Activated CD4-positive, alpha-beta memory T cell treated with anti-CD3 and anti-CD28 coated beads for 36 hours (primary cell): ENCODE results near the gene TPCN1. TPM values are rescaled to one million over a fixed set of nuclear protein-coding genes. Genes with fewer than 3 reads are reported as not detected.

Source experiments
- CTCF ChIA-PET: fragments of 350-600 bp; sonication (Branson Sonifier 250); formaldehyde crosslinking; loops from one replicate; lab custom pipeline; 2021; ENCODE audit warnings: antibody characterized with exemption, inconsistent platforms; lab: Charles Lee
- POLR2A ChIA-PET: fragments of 350-600 bp; sonication (Branson Sonifier 250); formaldehyde crosslinking; loops from one replicate; lab custom pipeline; 2021; ENCODE audit warnings: antibody characterized with exemption; lab: Charles Lee
- DNase-seq: peaks from one replicate; pipeline ENCODE4 v3.0.0-alpha.2; 2020
- H3K27ac Mint-ChIP-seq: one replicate; pipeline ENCODE4 v1.8.0; 2021; ENCODE audit warnings: mixed read lengths
- H3K27me3 Mint-ChIP-seq: one replicate; pipeline ENCODE4 v1.8.0; 2021; ENCODE audit warnings: mixed read lengths
- H3K36me3 Mint-ChIP-seq: one replicate; pipeline ENCODE4 v1.8.0; 2021; ENCODE audit warnings: mixed read lengths
- H3K4me1 Mint-ChIP-seq: one replicate; pipeline ENCODE4 v1.8.0; 2021; ENCODE audit warnings: low read depth, mixed read lengths
- H3K4me3 Mint-ChIP-seq: one replicate; pipeline ENCODE4 v1.8.0; 2021; ENCODE audit warnings: mild to moderate bottlenecking, mixed read lengths
- H3K9me3 Mint-ChIP-seq: one replicate; pipeline ENCODE4 v1.8.0; 2021; ENCODE audit warnings: mixed read lengths
- intact Hi-C: fragments of 100-400 bp; cut with micrococcal nuclease; formaldehyde crosslinking; loops from one replicate; pipeline ENCODE4 v1.15.1; 2023
- total RNA-seq, 2 experiments: library from RNA; stranded (reverse); gene quantifications; one replicate each; pipeline ENCODE4 v1.2.3, GENCODE V29; 2021

TPCN1 gene
- total RNA-seq, 2 experiments from 2014 or later, result 44.0 to 51.6 TPM

GRCh38 chr12:113226696-113227568, 5.7 kb downstream of the TPCN1 start:
- ChIA-PET CTCF (no interaction called here), POLR2A (interaction anchor here (1.6 kb wide), 1 partner anchor 19 kb away, joined by 6 read pairs; no protein-coding TSS in a partner anchor)
- no peaks in the 10 kb centered on the region for H3K9me3 Mint-ChIP-seq
- H3K4me1 Mint-ChIP-seq, result peaks cover 52% of the 10 kb centered on the region
- DNase-seq, result no peak
- no peak overlapping the region for H3K27ac Mint-ChIP-seq
- H3K27me3 Mint-ChIP-seq, result no peaks in the 10 kb centered on the region
- intact Hi-C loops, result no loop called here
- H3K36me3 Mint-ChIP-seq, result peaks cover 31% of the 10 kb centered on the region
- no peak overlapping the region for H3K4me3 Mint-ChIP-seq

GRCh38 chr12:113227686-113228391, 6.6 kb downstream of the TPCN1 start:
- Mint-ChIP-seq H3K4me3 (no peak overlapping the region), H3K36me3 (peaks cover 35% of the 10 kb centered on the region), H3K9me3 (no peaks in the 10 kb centered on the region), H3K27ac (peak overlapping the region; percentile 64), H3K27me3 (no peaks in the 10 kb centered on the region), H3K4me1 (peaks cover 53% of the 10 kb centered on the region)
- no peak for DNase-seq
- intact Hi-C loops, result no loop called here
- POLR2A ChIA-PET, result interaction anchor here (1.6 kb wide), 1 partner anchor 20 kb away, joined by 6 read pairs; no protein-coding TSS in a partner anchor
- CTCF ChIA-PET, result interaction anchor here (0.5 kb wide), 1 partner anchor 120 kb away, joined by 3 read pairs; no protein-coding TSS in a partner anchor

GRCh38 chr12:113228394-113229028, 7.2 kb downstream of the TPCN1 start:
- peak overlapping the region; percentile 92 for H3K27ac Mint-ChIP-seq
- no peaks in the 10 kb centered on the region for H3K9me3 Mint-ChIP-seq
- CTCF ChIA-PET, result interaction anchor here (0.5 kb wide), 1 partner anchor 119 kb away, joined by 3 read pairs; no protein-coding TSS in a partner anchor
- POLR2A ChIA-PET, result interaction anchor here (1.4 kb wide), 1 partner anchor 20 kb away, joined by 3 read pairs; no protein-coding TSS in a partner anchor
- no peak for DNase-seq
- H3K36me3 Mint-ChIP-seq, result peaks cover 40% of the 10 kb centered on the region
- H3K4me1 Mint-ChIP-seq, result peaks cover 53% of the 10 kb centered on the region
- H3K27me3 Mint-ChIP-seq, result no peaks in the 10 kb centered on the region
- H3K4me3 Mint-ChIP-seq, result no peak overlapping the region
- intact Hi-C loops, result no loop called here

GRCh38 chr12:113230315-113231234, 9.3 kb downstream of the TPCN1 start:
- no peaks in the 10 kb centered on the region for H3K9me3 Mint-ChIP-seq
- peak overlapping the region; percentile 14 for H3K4me3 Mint-ChIP-seq
- POLR2A ChIA-PET, result interaction anchor here (0.6 to 1.8 kb wide), 4 partner anchors 9 to 47 kb away, joined by 3 to 9 read pairs (median 4); partner anchors contain the start of gene TPCN1
- peak overlapping the region; percentile 92 for H3K27ac Mint-ChIP-seq
- CTCF ChIA-PET, result interaction anchor here (0.5 to 1.5 kb wide), 4 partner anchors 20 to 33 kb away, joined by 3 to 4 read pairs (median 4); no protein-coding TSS in a partner anchor
- intact Hi-C loops, result loop anchor here (1.0 to 2.0 kb wide), 3 partner anchors 9 to 34 kb away; partner anchors contain the start of gene TPCN1
- DNase-seq, result peak; percentile 59
- H3K36me3 Mint-ChIP-seq, result peaks cover 46% of the 10 kb centered on the region
- peaks cover 54% of the 10 kb centered on the region for H3K4me1 Mint-ChIP-seq
- H3K27me3 Mint-ChIP-seq, result no peaks in the 10 kb centered on the region

GRCh38 chr12:113231235-113232088, 10.2 kb downstream of the TPCN1 start:
- peaks cover 48% of the 10 kb centered on the region for H3K36me3 Mint-ChIP-seq
- CTCF ChIA-PET, result interaction anchor here (1.5 to 2.5 kb wide), 3 partner anchors 10 to 57 kb away, joined by 4 to 10 read pairs (median 8); partner anchors contain the start of gene TPCN1
- H3K4me3 Mint-ChIP-seq, result no peak overlapping the region
- no peaks in the 10 kb centered on the region for H3K9me3 Mint-ChIP-seq
- intact Hi-C loops, result loop anchor here (2.0 kb wide), 3 partner anchors 31 to 47 kb away; partner anchors contain the start of genes DDX54 and RITA1
- DNase-seq, result no peak
- no peaks in the 10 kb centered on the region for H3K27me3 Mint-ChIP-seq
- peaks cover 54% of the 10 kb centered on the region for H3K4me1 Mint-ChIP-seq
- POLR2A ChIA-PET, result interaction anchor here (0.5 to 2.0 kb wide), 3 partner anchors 9 to 48 kb away, joined by 3 to 12 read pairs (median 3); partner anchors contain the start of gene TPCN1
- peak overlapping the region; percentile 18 for H3K27ac Mint-ChIP-seq

- no peak for DNase-seq
- intact Hi-C loops, result loop anchor here (2.0 kb wide), 2 partner anchors 31 to 47 kb away; partner anchors contain the start of genes DDX54 and RITA1
- ChIA-PET CTCF (interaction anchor here (1.2 to 2.5 kb wide), 4 partner anchors 11 to 58 kb away, joined by 3 to 10 read pairs (median 6); partner anchors contain the start of gene TPCN1), POLR2A (interaction anchor here (0.5 to 2.0 kb wide), 2 partner anchors 10 to 43 kb away, joined by 3 to 12 read pairs; partner anchors contain the start of gene TPCN1)
- peak overlapping the region; percentile 43 for H3K4me3 Mint-ChIP-seq
- H3K36me3 Mint-ChIP-seq, result peaks cover 48% of the 10 kb centered on the region
- H3K27ac Mint-ChIP-seq, result peak overlapping the region; percentile 75
- no peaks in the 10 kb centered on the region for H3K9me3 Mint-ChIP-seq
- peaks cover 54% of the 10 kb centered on the region for H3K4me1 Mint-ChIP-seq
- no peaks in the 10 kb centered on the region for H3K27me3 Mint-ChIP-seq
These were observed 11.0 kb downstream of the TPCN1 start for GRCh38 chr12:113232089-113232839.

- Mint-ChIP-seq H3K27me3 (no peaks in the 10 kb centered on the region), H3K27ac (peak overlapping the region; percentile 75), H3K4me1 (peaks cover 50% of the 10 kb centered on the region), H3K9me3 (no peaks in the 10 kb centered on the region), H3K36me3 (peaks cover 43% of the 10 kb centered on the region), H3K4me3 (peak overlapping the region; percentile 43)
- POLR2A ChIA-PET, result interaction anchor here (2.0 kb wide), 1 partner anchor 11 kb away, joined by 12 read pairs; the partner anchor contains the start of gene TPCN1
- CTCF ChIA-PET, result interaction anchor here (0.8 to 2.5 kb wide), 6 partner anchors 11 to 193 kb away, joined by 3 to 10 read pairs (median 4); partner anchors contain the start of gene TPCN1
- peak; percentile 77 for DNase-seq
- intact Hi-C loops, result loop anchor here (2.0 kb wide), 2 partner anchors 30 to 48 kb away; partner anchors contain the start of genes DDX54 and RITA1
These were observed 11.7 kb downstream of the TPCN1 start for GRCh38 chr12:113232840-113233585.

- peaks cover 42% of the 10 kb centered on the region for H3K4me1 Mint-ChIP-seq
- H3K36me3 Mint-ChIP-seq, result peaks cover 40% of the 10 kb centered on the region
- POLR2A ChIA-PET, result no interaction called here
- no peaks in the 10 kb centered on the region for H3K9me3 Mint-ChIP-seq
- H3K4me3 Mint-ChIP-seq, result no peak overlapping the region
- intact Hi-C loops, result loop anchor here (2.0 kb wide), 2 partner anchors 29 to 49 kb away; partner anchors contain the start of genes DDX54 and RITA1
- H3K27me3 Mint-ChIP-seq, result no peaks in the 10 kb centered on the region
- no peak overlapping the region for H3K27ac Mint-ChIP-seq
- CTCF ChIA-PET, result interaction anchor here (0.6 to 2.5 kb wide), 3 partner anchors 59 to 245 kb away, joined by 3 to 8 read pairs (median 4); no protein-coding TSS in a partner anchor
- no peak for DNase-seq
These were observed 12.7 kb downstream of the TPCN1 start for GRCh38 chr12:113233967-113234366.
